NCI-H524 treated with DMSO at 0.1 percent for 48 hours (cell line): ENCODE results near the gene SP6.

ENCODE experiments used
- DNase-seq: peaks from one replicate; lab custom pipeline; 2025; lab: John Stamatoyannopoulos, UW

The SP6 gene

DNA sequence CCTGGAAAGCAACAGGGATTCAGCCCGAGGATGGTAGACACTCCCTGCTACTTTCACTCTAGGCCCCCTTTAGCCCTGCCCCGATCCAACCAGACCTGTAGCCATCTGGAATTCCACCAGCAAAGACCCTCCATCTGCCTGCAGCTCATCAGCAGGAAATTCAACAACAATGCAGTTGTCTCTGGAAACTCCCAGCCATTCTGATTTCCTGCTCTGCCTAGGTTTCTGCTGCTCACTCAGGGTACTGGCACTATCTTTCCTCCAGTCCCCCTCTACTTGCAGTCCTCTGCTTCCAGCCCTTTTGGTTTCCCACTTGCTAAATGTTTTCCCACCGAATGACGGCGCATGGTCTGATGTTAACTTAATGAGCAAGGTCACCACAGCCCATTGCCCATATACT, 2.7 kb upstream of the SP6 start:
- DNase-seq, result no peak

- DNase-seq, result no peak
These were observed 1.4 kb upstream of the SP6 start for GRCh38 chr17:47852113-47852949.

GRCh38 chr17:47851764-47852112, 775 bp upstream of the SP6 start:
- no peak for DNase-seq

GRCh38 chr17:47850373-47850691, 631 bp downstream of the SP6 start:
- DNase-seq, result no peak

GRCh38 chr17:47848198-47848513, 2.8 kb downstream of the SP6 start:
- no peak for DNase-seq

- DNase-seq, result no peak
These were observed 3.4 kb downstream of the SP6 start for GRCh38 chr17:47847341-47848197.

- no peak for DNase-seq
These were observed 4.1 kb downstream of the SP6 start for GRCh38 chr17:47846716-47847340.

- DNase-seq, result no peak
These were observed 5.3 kb downstream of the SP6 start for GRCh38 chr17:47845716-47846075.

DNA sequence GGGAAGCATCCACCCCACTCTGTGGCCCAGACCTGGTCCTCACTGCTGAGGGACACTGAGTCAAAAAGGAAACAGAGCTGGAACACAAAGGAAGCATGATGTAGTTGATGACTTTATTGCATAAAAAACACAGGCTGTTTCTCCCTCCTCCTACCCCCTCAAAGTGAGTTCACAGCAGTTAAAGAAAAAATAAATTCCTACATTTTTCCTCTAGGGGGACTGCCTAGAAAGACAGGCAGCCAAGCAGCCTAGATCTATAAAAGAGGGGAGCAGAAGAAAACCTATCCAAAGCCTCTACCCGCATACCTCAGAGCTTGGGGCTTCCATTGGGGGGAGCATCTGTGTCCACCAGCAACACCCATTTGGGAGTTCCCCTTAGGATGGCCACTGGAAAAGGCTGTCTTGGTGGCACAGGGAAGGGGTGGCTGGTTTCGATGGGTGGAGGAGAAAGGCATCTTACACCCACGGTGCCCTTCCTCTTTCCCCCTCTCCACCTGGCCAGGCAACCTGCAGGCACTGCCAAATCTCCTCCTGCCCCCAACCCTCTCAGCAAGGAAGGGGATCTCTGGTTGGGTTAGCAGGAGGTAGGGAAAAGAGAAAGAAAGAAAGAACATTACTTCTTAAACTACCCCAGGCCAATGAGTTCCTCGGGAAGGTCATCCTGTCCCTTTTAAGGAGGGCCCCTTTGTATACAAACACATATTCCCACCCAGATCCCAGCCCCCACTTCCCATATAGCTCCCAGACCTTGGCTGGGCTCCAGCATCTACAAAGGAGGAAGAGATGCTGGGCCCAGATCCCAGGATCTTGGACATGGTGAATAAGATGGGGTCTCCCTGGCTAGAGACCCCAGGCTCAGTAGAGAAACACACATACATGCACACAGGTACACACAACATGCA, 5.9 kb downstream of the SP6 start:
- DNase-seq, result no peak

GRCh38 chr17:47844227-47844626, 6.7 kb downstream of the SP6 start:
- DNase-seq, result no peak

DNA sequence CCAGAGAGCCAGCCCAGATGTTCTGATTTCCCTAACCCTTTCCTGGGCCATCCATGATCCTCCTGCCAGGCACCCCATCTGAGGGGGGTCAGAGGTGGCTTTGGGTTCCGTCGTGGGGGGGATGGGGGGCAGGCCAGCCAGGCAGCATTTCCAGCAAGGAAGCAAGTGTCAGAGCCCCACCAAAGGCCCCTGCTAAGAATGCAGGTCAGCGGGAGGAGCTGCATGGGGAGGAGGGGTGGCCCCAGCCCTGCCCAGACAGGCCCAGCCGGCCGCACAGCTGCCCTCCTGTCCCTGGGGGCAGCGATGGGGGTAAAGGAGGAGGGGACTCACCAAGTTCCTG, 7.6 kb downstream of the SP6 start:
- no peak for DNase-seq

GRCh38 chr17:47841488-47842291, 9.3 kb downstream of the SP6 start:
- DNase-seq, result no peak

DNA sequence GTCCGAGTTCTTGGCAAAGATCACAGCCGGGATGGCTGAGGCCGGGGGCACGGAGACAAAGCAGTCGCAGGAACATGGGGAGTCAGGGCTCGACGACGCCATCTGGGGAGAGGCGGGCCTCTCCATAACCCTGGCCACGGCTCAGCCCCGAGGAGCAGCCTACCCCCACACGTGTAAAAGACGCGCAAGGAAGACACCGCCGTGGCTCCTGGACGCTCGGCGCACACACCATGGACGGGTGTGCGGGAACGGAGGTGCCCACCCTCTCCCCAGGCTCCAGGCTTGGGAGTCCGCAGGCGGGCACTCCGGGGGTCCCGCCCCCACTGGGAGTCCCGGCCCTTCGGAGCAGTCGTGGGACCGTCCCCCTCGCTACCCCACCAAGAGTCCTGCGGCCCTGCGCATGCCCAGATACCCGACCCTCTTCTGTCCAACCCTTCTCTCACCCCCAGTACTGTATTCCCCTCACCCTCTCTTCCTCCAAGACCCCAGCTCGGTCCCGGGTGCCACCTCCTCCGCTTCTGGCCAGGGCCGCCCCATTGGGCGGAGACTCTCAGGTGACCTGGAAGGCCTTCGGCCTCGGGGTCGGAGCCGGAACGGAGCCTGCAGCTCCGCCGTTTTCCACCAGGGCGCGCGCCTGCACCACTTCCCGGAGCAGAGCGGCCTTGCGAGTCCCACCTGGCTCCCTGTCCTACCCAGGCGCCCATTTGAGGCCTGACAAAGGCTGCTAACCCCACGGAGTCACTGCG, 10.0 kb downstream of the SP6 start, which contains the start of gene SCRN2:
TSS of gene SCRN2 (minus strand) at position 532 of the 746 bp plus-strand sequence. CDS start at position 102, 430 bp downstream.
- DNase-seq, result peak; percentile 52

DNA sequence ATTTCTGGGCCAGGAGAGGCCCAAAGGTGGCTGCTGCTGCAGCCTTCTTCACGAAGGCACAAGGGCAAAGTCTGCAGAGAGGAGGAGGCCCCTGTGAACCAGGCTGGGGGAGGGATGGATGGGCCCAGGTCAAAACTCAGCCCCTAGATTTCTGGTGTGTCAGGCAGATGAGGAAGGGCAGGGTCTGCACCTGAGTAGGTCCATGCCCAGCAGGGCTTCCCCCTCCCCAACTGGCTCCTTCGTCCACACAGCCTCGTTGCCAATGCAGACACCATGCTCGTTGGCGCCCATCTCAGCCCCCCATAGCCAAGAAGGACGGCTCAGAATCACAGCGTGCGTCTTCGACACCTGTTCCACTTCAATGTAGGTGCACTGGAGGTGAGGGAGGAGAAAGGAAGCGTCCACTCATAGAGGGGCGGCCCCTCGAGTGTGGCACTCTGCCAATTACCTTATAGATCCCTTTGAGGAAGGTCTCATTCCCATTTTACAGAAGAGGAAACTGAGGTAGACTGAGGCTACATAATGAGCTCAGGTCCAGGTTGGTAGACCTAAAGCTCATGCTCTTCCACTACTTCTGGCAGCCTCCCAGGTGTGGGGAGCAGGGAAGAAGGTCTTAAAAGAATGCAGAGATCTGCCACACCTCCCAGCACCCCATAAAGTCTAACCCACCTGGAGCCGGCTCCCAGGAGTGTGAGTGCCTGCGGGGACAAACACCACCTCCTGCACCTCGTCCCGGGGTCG, 10.8 kb downstream of the SP6 start:
- no peak for DNase-seq

GRCh38 chr17:47839071-47839470, 11.9 kb downstream of the SP6 start:
- DNase-seq, result no peak

DNA sequence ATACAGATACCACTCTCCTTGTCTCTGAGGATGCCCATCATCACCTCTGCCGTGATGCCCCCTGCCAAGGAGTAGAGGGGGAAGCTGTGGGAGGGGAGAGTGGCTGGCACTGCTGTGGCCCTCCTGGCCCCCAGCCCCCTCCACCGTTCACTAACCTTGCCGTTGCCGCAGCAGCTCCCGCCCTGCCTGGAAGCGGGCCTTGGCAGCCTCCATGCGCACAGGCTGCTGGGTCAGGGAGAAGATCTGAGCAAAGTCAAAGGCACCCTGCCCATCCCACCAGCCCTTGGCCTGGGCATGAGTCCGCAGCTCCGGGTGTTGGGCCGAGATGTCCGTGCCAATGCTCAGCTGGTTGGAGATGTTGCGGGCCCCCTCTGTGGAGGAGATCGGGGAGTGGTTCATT, 12.3 kb downstream of the SP6 start:
- no peak for DNase-seq

GRCh38 chr17:47837401-47838039, 13.4 kb downstream of the SP6 start:
- no peak for DNase-seq

- DNase-seq, result no peak
These were observed 14.4 kb downstream of the SP6 start for GRCh38 chr17:47836601-47837000.

DNA sequence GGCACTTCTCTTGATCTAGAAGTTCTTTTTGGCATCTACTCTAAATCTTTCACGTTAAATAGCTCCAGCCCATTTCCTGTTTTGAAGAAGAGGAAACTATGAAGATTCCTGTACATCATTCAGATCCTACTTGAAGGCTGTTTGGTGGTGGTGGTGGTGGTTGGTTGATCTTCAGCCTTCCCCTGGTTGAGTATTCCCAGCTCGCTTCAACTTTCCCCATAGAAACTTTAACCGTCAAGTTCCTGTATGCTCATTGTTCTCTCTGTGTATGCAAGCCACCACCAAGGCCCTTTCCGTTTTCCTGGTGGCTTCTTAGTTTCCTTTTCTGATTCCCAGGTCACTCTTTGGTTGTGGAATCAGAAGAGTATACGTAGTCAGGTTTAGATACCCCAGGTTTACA, 16.2 kb downstream of the SP6 start:
- DNase-seq, result no peak
